GM19193 (cell line): ENCODE data around the gene TNNI3.

Source experiments
- POLR2A ChIP-seq: IDR thresholded peaks from 4 replicates; pipeline ENCODE4 v1.6.1; 2011; ENCODE audit not compliant: insufficient read depth, insufficient read length; ENCODE audit errors: extremely low read depth

TNNI3 gene

GRCh38 chr19:55176076-55176475, 18.5 kb upstream of the TNNI3 start:
- no peak for TF ChIP-seq POLR2A

DNA sequence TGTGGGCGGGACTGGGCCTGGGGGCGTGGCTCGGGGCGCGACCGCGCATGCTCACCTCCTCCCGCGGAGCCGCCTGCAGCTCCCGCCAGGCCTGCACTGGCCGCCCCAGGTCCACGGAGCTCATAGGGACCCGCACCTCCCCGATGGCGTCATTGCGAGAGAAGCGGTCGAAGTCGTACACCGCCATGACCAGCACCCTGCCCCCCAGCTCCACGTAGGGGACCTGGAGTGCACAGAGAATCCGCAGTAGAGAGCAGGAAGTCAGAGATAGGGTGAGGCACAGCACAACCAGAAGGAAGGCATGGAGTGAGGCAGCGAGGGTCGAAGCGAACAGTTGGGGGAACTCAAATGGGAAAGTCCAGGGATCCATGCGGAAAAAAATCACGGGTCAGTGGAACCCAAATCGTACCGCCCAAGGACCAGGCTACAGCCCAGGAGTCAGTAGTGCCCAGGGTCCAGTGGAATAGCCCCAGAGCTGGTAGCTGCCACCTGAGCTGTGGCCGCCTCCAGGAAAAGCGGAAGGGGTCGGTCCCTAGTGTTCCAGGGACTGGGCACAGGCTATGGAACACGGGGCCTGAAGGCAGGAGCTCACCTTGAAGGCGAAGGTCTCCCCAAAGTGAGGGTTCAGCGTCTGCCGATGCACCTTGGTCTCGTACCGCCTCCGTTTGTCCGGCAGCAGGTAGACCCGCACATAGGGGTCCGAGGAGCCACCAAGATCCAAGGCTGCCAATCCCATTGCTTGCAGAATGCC, 17.8 kb upstream of the TNNI3 start:
- no peak for TF ChIP-seq POLR2A

DNA sequence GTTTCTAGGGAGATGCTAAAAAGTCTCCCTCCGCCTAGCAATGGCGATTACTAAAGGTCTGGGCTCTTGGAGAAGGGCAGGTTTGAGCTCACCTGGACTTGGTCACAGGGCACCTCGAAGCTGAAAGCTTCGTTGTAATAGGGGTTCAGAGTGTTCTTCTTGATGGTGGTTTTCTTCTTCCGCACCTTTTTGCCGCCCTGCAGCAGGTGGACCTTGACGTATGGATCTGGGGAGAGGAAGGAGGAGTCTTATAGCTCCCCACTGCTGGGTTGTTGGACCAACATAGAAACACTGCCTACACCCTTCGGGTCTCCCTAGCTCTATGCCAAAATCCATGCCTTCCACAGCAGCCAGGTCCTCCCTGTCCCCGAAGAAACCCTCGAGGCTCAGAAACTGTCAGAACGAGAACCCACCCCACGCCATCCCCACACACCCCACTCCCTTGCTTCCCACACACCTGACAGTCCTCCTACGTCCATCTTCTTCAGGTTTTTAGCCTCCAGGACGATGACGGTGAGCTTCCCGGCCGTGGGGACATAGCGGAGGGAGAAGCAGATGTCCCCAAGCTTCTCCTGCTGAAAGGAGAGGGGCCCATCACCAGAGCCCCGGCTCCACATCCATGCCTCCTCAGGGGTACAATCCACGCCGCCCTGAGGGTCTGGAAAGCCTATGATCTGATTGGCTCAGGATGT, 17.0 kb upstream of the TNNI3 start:
- TF ChIP-seq POLR2A = no peak

- TF ChIP-seq POLR2A = no peak
Observed at GRCh38 chr19:55173714-55174409, 16.3 kb upstream of the TNNI3 start.

DNA sequence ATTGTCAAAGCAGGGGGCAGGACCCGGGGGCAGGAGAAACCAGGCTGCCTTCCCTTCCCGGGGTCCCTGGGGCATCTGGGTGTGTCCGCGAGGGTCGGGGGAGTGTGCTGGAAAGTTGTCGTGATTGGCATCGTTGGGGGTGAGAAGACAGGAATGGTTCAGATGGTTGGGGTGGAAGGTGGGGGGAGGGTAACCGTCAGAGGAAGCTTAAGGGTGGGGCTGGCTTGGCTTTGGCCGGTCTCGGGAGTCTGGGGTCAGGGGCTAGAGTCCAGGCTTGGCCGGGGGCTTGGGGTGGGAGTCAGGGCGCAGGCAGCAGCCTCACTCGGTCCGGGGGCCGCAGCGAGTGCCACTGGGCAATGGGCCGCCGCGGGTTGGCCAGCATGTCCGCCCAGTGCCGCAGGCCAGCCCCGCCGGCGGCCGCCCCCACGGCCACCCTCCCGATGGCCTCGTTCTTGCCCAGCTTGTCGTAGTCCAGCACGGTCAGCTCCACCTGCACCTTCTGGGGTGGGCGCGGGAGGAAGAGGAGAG, 15.7 kb upstream of the TNNI3 start:
- TF ChIP-seq POLR2A = no peak

DNA sequence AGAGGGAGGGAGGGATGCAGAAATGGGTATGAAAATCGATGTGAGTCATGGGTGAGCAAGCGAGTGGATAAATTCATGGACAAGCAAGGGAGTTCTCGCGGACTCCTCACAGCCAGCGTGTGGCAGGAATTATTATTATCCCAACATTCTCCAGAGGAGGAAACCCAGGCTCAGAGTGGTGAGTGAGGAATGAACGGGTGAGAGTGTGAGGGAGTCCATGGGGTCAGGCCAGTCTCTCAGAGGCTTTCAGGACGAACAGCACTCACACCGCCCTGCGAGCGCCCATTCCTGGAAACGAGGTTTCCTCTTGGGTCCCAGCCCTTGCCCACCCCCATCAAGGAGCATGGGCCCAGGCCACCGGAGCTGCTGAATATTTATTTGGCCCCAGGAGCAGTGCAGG, 15.2 kb upstream of the TNNI3 start:
- no peak for TF ChIP-seq POLR2A

DNA sequence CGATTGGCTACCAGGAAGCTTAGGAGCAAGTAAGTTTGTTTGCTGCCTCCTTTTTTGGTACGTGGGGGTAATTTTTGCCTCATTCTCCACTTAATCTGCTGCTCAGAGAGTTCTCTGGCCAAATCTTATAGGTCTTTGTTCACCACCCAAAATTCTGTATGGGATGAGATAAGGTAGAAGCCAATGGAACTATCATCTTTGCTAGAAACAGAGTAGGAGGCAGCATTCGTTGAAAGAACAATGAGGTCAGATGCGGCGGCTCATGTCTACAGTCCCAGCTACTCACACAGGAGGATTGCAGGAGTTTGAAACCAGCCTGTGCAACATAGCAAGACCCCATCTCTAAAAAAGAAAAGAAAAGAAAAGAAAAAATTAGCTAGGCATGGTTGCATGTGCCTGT, 13.9 kb upstream of the TNNI3 start:
- TF ChIP-seq POLR2A = no peak

DNA sequence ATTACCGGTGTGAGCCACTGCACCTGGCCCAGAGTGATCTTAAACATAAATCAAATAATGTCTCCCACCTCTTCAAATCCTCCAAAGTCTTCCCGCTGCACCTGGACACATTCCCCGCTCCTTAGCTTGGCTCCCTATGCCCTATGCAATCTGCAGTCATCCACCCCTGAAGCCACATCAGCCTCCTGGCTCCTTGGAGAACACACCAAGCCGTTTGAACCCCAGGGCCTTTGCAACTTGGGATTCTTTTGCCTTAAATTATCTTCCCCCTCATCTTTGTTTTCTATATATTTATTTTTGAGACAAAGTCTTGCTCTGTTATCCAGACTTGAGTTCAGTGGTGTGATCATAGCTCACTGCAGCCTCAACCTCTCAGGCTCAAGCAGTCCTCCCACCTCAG, 11.6 kb upstream of the TNNI3 start:
- TF ChIP-seq POLR2A = no peak

DNA sequence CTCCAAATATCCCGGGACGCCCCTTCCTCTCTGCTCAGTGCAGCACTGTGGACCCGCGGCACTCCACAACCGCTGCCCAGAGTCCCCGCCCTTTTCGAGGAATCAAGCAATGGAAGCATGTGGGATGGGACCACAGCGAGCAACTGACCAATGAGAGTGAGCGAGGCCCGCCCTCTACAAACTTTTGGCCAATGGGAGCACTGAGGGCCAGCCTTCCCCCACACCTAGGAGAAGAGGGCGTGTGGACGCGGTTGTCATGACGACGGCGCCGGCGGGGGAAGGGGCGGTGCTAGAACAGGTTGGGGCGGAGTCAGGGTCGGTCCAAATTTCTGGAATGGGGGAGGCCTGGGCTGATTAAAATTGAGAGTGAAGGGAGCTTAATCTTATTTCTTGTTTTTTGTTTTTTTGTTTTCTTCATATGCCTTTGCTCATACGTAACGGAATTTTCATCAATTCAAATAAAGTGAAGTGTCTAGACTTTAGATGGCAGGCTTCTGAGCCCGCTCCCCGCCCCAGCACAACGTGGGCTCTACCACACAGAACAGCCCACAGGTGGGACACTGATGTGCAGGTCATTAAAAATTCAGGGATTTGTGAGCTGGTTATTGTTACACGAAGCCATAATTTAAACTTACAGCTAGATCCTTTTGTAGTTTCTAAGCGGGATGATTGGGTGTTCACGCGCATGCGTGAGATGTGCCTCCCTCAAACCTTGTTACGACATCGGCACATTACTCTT, 9.2 kb upstream of the TNNI3 start, which contains the start of gene DNAAF3:
Gene DNAAF3 (minus strand): TSS at position 84 of the 739 bp plus-strand sequence. CDS start 200 bp downstream, outside the sequence.
- TF ChIP-seq POLR2A = no peak

DNA sequence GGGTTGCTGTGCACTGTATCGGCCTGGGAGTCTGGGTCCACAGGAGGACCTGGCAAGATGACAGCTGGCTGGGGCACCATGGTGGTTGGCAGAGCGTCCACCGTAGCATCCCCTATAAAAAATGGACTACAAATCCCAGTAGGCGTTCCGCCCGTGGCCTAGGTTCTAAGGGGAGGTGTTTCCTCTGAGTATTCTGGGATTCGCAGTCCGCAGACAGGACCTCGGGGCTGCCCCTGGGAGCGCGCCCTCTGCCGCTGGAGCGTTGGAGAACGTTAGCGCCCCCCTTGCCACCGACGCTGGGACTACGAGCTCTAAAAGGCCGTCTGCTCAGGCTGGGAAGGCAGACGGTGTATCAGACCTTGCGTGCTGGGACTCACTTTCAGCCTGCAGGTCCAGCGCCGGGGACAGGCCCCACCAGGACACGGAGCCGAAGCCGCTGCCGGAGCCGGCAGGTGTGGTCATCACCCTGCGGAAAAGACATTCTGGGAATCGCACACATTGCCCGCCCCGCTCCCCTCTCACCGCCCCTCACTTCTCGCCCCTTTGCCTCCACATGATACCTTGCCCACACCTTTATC, 8.5 kb upstream of the TNNI3 start:
- TF ChIP-seq POLR2A = no peak

GRCh38 chr19:55161571-55162322, 4.2 kb upstream of the TNNI3 start:
- no peak for TF ChIP-seq POLR2A

- TF ChIP-seq POLR2A = no peak
Observed at GRCh38 chr19:55160986-55161365, 3.4 kb upstream of the TNNI3 start.

DNA sequence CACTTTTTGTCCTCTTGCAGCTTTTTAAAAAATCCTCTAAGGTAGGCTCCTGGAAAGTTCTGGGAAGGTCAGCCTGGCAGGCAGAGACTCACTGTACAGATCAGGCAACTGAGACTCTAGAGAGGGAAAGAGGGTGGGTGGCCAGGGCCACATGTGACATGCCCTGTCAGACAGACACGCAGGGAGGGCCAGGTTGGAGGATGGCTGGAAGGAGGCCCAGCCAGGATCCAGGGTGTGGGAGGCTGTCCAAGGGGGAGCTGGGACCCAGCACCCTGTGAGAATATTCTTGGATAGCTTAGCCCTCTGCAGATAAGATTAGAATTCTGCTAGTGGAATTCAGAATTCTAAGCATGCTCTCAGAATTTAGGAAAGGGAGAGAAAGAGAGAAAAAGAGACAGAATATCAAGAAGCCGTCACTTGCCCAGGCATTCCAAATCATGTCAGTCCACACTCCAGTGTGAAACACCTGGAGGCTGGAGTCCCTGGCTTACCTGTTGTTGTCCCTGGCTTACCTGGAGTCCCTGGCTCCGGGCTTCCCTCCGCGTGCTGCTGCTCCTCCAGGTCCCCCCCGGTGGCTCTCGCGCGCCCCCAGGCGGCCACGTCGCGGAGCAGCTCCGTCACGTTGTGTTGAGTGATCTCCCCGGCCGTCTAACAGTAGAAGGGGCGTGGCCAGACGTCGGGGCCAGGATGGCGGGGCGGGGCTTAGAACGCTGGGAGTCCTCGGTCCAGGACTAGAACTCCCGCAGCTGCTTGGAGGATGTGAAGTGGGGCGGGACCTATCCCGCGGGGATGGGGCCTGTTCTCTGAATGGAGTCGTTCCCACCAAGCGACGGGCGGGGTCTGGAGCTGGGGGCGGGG, 2.8 kb upstream of the TNNI3 start:
- no peak for TF ChIP-seq POLR2A
